Muscle of arm (tissue), 12 donors: ENCODE measurements around the gene OSGIN1. TPM values are rescaled to one million over a fixed set of nuclear protein-coding genes. Genes with fewer than 3 reads are reported as not detected.

ENCODE experiments used
- DNase-seq: peaks from one replicate; pipeline ENCODE4 v3.0.0-alpha.2; 2013
- polyA plus RNA-seq, 12 donors: library from polyadenylated mRNA; unstranded; fragments of 120-200 nt; gene quantifications; one replicate each; pipeline ENCODE4 v1.2.1, GENCODE V29; 2013; ENCODE audit not compliant: insufficient read length in 12 of 12

OSGIN1 gene
- polyA plus RNA-seq, 12 donors = 0.12 to 1.1 (median 0.38) TPM; not detected in 2

DNA sequence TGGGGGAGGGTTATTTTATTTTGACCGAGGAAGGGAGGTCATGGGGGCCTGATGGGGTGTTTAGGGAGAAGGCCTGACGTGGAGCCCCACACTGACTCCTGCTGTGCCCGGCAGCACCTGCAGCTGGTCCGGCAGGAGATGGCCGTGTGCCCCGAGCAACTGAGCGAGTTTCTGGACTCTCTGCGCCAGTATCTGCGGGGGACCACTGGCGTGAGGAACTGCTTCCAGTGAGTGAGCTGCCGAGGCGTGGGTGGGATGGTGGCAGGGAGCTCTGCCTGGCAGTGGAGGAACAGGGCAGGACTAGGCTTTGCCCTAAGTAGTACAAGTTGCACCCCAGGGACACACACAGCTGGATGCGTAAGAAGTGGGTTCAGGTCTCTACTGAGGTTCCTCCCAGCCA, 45.1 kb downstream of the OSGIN1 start:
- DNase-seq = no peak

GRCh38 chr16:84000989-84001642, 48.1 kb downstream of the OSGIN1 start:
- DNase-seq = no peak

DNA sequence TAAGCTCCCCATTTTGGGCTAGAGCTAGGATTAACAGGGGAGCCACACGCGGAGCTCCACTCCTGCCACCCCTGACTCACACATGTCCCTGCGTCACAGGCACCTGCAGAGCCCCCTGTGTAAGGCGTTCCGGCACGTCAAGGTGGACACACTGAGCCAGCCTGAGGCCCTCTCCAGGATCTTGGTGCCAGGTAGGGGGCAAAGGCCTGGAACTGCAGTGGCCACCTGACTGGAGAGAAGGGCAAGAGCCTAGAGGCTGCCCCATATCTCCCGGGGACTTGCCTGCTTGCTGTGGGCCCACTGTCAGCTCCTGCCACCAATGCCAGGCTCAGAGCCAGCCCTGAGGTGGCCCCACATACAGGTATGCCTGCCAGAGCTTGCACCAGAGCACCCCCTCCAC, 48.7 kb downstream of the OSGIN1 start:
- no peak for DNase-seq

GRCh38 chr16:84003038-84003437, 50.0 kb downstream of the OSGIN1 start:
- no peak for DNase-seq

DNA sequence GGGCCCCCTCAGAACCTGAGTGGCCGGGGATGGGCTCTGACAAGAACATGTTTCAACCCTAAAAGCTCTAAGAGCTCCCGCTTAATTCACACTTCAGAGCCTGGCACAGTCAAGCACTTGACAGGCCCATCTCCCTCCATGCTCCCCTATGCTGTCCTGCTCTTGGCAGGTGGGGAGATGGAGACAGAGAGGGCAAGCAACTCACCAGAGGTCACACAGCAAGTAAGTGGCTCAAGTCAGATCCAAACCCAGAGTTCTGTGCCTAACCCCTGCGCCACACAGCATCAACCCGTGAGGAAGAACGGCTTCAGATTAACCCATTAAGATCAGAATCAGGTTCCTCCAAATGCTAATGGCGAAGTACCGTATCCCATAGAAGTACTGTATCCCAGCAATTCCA, 51.4 kb downstream of the OSGIN1 start:
- DNase-seq = no peak

GRCh38 chr16:84005391-84005790, 52.4 kb downstream of the OSGIN1 start:
- DNase-seq = no peak

- no peak for DNase-seq
These were observed 54.5 kb downstream of the OSGIN1 start for GRCh38 chr16:84007520-84007919.

DNA sequence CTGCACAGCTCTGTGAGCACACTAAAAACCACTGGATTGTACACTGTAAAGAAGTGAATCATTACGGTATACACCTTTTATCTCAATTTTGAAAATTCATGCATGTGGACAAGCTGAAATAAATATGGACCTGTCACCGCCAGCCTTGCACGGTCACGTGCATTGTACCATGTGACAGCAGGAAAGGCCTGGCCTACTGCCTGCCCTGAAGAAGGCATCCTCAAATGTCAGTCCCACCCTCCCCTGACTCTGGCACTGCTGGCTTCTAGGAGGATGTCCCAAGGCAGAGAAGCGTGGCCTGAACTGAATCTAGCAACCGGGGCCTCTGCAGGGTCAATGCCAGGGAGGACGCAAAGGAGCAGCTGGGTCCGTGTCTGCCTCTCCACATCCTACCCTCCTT, 54.9 kb downstream of the OSGIN1 start:
- no peak for DNase-seq

DNA sequence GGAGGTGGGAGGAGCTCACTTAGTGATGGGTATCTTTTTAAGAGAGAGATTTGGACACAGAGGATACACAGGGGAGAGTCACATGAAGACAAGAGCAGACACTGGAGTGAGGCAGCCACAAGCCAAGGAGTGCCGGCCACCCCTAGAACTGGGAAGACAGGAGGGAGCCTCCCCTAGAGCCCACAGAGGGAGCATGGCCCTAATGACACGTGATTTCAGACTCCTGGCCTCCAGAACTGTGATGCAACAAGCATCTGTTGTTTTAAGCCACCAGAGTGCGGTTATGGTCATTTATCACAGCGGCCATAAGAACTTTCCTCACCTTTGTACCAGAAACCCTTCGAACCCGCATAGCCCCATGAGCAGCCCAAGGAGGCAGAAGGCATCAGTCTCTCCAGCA, 56.2 kb downstream of the OSGIN1 start:
- DNase-seq = no peak

DNA sequence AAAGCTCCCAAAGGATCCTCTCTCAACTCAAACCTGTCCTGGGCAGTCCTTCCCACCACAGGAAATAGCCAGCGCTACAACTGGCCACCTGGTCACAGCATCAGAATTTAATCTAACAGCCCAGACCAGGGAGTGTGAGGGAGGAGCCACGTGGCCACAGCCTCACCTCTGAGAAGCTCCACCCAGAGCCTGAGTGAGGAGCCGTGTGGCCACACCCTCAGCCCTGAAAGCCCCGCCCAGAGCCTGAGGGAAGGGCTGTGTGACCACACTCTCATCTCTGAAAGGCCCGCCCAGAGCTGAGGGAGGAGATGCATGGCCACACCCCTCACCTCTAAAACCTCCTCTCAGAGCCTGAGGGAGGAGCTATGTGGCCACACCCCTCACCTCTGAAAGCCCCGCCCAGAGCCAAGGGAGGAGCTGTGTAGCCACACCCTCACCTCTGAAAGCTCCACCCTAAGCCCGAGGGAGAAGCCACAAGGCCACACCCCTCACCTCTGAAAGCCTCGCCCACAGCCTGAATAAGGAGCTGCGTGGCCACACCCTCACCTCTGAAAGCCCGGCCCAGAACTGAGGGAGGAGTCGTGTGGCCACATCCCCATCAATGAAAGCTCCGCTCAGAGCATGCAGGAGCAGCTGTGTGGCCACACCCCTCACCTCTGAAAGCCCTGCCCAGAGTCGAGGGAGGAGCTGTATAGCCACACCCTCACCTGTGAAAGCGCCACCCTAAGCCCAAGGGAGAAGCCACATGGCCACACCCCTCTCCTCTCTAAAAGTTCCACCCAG, 60.9 kb downstream of the OSGIN1 start:
- DNase-seq = no peak

- no peak for DNase-seq
These were observed 61.7 kb downstream of the OSGIN1 start for GRCh38 chr16:84014570-84015327.

DNA sequence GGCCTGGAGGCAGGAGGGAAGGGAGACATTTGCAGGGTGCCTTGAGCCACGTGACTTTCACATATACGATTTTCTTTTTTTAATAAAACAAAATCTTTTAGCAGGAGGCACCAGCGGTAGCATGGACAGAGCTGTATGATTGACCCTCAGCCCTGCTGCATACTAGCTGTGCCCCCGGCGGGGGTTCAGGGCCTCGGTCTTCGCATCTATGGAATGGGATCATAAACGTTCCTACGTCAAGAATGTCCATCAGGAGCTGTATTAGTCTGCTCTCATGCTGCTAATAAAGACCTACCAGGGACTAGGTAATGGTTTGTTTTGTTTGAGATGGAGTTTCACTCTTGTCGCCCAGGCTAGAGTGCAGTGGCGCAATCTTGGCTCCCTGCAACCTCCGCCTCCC, 62.4 kb downstream of the OSGIN1 start:
- no peak for DNase-seq

Other genes starting within 250 kb of the OSGIN1 start
- gene HSBP1, start 145.3 kb upstream of the OSGIN1 start, polyA plus RNA-seq = 100 to 1,000 TPM in 11 of 12 donors, not detected in 1; 101 to 149 (median 124) TPM
- gene MLYCD, start 54.1 kb upstream of the OSGIN1 start, polyA plus RNA-seq = 1 to 10 TPM in 11 of 12 donors, not detected in 1; 2.7 to 8.5 (median 3.7) TPM
- 1 to 10 TPM in 1 of 12 donors, under 1 TPM in 8, not detected in 3; 0.27 to 1.4 (median 0.51) TPM for gene NECAB2, start 15.0 kb downstream of the OSGIN1 start, polyA plus RNA-seq
- not detected for gene SLC38A8, start 89.6 kb downstream of the OSGIN1 start, polyA plus RNA-seq
- gene MBTPS1, start 163.7 kb downstream of the OSGIN1 start, polyA plus RNA-seq = 10 to 100 TPM in 11 of 12 donors, not detected in 1; 60.7 to 92.3 (median 69.3) TPM
- gene HSDL1, start 191.9 kb downstream of the OSGIN1 start, polyA plus RNA-seq = 10 to 100 TPM in 11 of 12 donors, not detected in 1; 14.2 to 21.3 (median 19.5) TPM
- gene DNAAF1, start 192.1 kb downstream of the OSGIN1 start, polyA plus RNA-seq = under 1 TPM in 10 of 12 donors, not detected in 2; 0.13 to 0.70 (median 0.33) TPM
- gene TAF1C, start 233.8 kb downstream of the OSGIN1 start, polyA plus RNA-seq = 10 to 100 TPM in 11 of 12 donors, not detected in 1; 18.2 to 43.1 (median 25.1) TPM
- gene ADAD2, start 237.9 kb downstream of the OSGIN1 start, polyA plus RNA-seq = 1 to 10 TPM in 4 of 12 donors, under 1 TPM in 5, not detected in 3; 0.37 to 2.4 (median 0.88) TPM